IPS-NIHi7 (cell line): ENCODE data around the gene CLEC12A.
"Not testable (repeated sequence)": the region's sequence is repeated elsewhere in the genome, so short reads cannot be mapped to it uniquely, and the experiment has no call there.

Experiments
- DNase-seq: peaks from one replicate; pipeline ENCODE4 v3.0.0; 2012; ENCODE audit warnings: mixed read lengths; ENCODE audit errors: extremely low spot score

CLEC12A gene

DNA sequence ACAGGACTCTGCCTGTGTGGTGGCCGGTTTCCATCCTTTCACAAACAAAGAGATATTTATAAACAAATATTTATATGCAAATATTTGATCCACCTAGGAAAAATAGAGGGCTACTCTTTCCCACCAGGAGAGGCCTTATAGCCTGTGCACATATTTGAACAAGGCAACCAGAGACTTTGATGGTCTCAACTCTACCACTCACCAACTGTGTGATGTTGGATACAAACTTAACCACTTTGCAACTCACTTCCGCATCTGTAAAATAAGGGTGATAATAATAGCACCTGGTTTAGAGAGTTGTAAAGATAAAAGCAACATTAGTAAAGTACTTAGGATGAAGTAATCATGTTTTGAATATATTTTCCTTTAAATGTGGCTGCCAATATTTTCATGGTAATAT is 1.5 kb upstream of the CLEC12A start:
- no peak for DNase-seq

DNA sequence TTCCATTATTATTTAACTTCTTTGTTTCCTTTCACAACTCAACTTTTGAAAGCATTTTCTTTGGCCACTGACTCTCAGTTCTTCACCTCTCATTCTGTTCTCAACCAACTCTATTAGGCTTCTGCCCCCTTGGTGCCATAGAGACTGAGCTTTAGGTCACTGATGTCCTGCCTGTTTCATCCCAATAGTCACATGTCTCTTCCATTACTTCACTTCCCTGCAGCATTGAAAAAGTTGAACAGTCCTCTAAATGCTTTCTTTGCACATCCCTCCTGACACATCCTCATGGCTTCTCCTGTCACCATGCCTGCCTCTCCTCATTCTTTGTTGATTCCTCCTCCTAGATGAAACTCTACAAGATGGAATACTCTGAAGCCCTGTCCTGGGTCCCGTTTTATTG is 2.7 kb downstream of the CLEC12A start:
- no peak for DNase-seq

DNA sequence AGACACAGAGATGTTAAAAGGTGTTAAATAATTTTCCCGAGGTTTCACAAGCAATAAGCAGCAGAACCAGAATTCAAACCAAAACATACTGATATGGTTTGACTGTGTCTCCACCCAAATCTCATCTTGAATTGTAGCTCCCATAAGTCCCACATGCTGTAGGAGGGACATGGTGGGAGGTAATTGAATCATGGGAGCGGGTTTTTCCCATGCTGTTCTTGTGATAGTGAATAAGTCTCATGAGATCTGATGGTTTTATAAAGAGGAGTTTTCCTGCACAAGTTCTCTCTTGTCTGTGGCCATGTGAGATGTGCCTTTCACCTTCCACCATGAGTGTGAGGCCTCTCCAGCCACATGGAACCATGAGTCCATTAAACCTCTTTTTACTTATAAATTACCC is 3.5 kb downstream of the CLEC12A start:
- not testable (repeated sequence) for DNase-seq

DNA sequence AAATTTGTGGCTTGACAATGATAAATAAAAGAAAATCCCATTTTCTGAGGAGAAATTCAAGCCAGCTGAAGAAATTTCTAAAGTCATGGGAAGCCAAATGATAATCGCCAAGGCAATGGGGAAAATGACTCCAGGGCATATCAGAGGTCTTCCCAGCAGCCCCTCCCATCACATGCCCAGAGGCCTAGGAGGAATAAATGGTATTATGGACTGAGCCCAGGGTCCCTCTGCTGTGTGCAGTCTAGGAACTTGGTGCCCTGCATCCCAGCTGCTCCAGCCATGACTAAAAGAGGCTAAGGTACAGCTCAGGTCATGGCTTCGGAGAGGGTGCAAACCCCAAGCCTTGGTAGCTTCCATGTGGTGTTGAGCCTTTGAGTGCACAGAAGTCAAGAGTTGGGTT is 4.4 kb downstream of the CLEC12A start:
- no peak for DNase-seq

DNA sequence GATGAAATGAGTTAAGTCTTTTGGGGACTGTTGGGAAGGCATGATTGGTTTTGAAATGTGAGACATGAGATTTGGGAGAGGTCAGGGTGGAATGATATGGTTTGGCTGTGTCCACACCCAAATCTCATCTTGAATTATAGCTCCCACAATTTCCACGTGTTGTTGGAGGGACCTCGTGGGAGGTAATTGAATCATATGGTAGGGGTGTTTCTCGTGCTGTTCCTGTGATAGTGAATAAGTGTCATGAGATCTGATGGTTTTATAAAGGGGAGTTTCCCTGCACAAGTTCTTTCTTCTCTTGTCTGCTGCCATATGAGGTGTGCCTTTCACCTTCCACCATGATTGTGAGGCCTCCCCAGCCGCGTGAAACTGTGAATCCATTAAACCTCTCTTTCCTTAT is 5.4 kb downstream of the CLEC12A start:
- not testable (repeated sequence) for DNase-seq

DNA sequence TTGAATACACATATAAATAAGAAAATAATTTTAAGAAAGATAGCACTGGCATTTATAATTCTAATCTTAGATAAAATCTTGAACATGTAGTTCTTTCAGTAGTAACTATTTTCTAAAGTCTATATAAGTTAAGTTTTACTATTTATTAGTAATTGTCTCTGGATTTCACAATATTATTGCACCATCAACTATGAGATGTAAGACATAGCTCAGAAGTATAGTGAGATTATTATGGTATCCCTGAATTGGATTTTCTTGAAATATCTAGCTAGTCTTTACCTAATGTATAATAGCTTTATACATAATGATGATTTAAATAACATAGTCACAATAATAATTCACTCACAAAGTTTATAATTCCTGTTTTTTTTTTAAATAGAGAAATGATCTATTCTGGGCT is 6.7 kb downstream of the CLEC12A start:
- DNase-seq: no peak

DNA sequence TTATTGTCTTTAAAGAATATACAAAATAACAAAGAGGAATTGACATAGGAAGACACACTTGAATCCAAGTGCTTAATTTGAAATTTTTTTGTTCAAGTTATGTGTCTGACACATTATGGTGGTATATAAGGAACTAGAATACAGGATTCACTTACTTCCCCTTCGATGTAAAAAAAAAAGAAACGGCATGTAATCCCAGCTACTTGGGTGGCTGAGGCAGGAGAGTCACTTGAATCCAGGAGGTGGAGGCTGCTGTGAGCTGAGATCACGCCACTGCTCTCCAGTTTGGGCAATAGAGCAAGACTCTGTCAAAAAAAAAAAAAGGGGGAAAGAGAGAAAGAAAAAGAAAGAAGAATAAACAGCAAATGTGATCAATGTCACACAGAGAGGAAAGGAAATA is 8.9 kb downstream of the CLEC12A start:
- DNase-seq: no peak

DNA sequence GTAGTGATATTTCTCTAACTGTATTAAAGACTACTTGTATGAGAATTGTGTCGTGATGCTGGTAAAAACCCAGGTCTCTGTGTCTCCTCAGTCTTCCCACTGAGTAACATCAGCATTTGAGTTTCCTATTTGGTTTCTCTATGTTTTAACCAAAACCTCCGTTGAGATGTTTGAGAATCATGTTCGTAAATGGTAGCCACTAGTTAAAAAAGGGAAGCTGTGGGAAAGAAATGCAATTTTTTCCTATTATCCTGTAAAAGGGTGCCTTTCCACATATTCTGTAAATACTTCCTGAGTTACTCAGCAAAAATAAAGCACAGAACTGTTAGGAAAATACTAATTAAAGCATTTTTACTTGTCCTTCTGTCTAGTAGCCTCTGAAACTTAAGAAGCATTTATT is 20.7 kb downstream of the CLEC12A start:
- no peak for DNase-seq

DNA sequence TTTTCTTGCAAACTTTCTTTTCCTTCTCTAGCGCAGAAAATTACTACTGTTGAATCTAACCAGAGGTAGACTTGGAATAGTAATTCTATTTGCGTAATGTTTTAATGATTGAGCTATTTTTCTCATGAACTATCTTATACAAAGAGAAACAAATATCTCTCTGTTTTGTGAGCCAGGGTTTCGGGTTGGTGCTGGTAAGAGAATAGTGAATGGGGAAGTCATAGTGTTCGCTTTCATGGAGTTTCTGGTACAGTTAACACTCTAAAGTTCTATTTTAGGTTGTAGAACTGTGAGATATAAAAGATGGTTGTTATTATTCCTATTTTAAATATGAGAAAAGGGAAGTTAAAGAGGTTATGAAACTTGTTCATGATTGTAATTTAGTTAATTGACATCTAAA is 21.1 kb downstream of the CLEC12A start:
- DNase-seq: no peak

DNA sequence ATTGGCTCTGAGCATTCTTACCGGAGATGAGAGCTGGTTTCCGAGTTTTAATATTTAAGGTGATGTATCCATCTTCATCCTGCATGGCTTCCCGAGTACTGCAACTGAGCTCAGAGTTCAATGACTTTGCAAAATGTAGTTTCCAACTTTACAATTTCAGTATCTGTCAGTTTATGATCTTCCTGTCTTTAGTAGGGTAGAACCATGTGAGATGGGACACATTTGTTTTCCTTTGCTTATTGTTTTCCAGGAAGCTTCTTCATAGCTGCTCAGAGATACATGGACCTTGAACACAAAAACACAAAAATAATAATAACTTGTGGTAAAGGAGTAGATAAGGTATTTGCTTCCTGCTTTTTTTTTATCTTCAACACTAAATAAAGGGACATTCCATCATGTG is 27.8 kb downstream of the CLEC12A start, which contains the start of gene CLEC1B:
CLEC1B (minus strand) TSS at position 106 of the 400 bp plus-strand sequence; CDS start at position 85, 21 bp downstream.
- no peak for DNase-seq

DNA sequence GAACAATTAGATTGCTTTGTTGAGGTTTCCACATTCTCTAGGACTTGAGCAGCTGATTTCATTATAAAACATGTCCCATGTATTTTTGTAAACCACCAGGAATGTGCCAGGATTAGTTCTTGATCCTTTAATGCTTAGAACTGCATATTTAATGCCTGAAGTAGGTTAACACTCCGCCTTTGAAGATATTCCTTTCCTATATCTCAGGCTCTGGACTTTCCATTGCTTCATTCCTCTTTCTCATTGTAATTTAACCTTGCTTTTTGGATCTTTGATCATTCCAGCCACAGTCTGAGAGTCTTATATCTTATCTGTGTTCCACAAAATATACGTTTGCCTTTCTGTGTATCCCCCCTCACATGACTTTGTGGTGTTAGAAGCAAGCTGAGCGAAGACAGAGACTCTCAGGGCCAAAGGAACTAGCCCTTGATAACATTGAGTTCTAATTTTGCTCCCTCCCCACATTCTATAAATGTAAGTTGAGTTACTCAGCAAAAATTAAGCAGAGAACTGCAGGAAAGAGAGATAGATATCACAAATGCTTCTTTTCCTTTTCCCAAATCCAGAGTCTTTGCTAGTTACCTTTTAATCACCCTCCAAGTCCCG is 30.1 kb downstream of the CLEC12A start:
- DNase-seq: no peak

DNA sequence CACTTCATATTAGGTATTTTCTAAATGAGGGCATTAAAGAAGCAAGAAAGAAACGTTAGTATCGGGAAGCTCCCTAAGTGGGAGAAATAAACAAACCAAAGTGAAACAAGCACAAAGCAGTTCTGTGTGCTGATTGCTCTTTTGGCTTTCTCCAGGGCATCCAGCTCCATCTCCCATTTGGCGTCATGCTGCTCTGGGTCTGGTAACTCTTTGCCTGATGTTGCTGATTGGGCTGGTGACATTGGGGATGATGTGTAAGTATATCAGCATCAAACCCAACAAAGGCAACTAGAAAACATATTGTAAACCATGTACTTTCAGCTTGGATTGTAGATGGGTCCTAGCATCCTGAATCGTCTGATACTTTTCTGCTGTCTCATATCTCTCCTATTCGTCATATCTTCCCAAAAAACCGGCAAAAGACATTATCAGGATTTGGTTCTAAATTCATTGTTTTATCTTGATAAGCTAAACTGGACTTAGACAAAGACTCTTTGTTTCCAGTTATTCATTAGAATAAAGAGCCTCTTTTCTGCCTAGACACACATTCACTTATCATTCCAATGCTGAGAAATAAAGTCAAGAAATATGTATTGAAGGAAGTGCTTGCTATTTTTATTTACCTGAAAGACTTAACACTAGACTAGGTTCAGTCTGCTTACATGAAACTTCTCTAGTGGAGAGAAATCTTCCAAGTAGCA is 41.6 kb downstream of the CLEC12A start:
- DNase-seq: no peak

DNA sequence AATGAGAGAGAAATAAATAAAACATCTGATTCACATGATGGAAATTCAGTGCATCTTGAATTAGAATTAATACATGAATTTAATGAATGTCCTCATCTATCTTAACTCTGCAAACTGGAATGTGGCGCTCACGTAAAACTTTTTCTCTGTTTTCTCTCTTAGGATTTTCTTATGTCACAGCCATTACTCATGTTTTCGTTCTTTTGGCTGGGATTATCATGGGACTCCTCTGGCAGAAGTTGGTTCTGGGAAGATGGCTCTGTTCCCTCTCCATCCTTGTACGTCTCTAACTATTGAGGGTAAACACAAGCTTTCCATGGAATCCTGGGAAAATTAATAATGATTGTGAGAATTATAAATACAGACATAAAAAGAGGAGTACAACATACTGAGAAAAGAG is 44.2 kb downstream of the CLEC12A start:
- DNase-seq: no peak

DNA sequence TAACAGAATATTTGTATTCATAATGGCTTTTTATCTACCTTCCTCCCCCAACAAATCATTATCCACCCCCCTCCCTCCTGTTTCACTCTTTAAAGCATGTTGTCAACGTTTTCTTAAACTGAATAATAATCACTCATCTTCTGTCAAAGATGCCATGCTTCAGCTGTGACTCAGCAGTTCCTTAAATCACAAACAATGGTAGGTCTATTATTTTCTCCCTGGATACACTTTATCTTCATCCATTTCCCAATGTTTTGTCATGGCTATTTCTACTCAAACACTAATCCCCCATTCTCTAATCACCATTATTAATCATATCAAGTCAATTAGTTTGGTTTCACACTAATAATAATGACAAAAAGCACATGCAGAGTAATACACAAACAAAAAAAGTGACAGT is 45.7 kb downstream of the CLEC12A start:
- no peak for DNase-seq

DNA sequence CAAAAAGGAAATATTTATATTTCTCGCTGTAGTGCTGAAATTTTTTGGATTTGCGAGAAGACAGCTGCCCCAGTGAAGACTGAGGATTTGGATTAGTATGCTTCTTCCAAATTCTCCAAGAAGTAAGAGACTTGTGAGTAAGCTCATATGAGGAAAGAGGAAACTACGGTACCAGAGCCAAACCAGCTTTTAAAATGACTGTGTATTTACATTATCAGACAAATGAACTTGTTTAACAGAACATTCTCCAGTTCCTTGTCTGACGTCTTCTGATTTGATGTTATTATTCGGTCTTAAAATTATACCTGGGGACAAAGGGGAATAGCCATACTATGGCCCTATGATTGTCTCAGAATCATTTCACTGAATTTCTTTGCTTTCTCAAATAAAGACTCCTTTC is 47.2 kb downstream of the CLEC12A start:
- no peak for DNase-seq

DNA sequence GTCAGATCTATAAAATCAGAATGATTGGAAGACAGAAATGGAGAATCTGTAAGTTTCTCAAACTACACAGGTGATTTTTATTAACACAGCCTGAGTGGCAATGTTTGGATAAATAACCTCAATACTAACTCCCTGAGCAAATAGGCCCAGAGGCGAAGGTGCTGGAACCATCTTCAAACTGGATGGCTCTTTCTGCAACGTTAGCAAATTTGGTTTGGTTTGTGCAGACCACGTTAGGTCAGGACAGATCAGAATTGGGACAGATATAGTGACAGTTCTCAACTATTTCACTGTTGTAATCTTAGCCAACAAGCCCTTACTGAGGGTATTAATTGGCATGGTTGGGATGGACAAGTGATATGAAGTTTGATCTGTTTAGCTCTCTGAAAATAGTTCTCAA is 50.1 kb downstream of the CLEC12A start:
- DNase-seq: no peak

DNA sequence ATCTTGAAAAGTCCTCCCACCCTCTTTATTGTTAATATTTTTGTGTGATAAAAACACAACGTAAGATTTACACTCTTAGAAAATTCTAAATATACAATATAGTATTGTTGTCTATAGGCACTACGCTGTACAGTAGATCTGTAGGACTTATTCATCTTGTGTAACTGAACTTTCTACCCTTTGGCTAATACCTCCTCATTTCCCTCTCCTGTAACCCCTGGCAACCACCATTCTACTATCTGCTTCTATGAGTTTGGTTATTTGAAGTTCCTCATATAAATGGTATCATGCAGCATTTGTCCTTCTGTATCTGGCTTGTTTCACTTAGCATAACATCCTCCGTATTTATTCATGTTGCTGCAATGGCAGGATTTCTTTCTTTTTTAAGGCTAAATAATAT is 54.0 kb downstream of the CLEC12A start:
- no peak for DNase-seq

DNA sequence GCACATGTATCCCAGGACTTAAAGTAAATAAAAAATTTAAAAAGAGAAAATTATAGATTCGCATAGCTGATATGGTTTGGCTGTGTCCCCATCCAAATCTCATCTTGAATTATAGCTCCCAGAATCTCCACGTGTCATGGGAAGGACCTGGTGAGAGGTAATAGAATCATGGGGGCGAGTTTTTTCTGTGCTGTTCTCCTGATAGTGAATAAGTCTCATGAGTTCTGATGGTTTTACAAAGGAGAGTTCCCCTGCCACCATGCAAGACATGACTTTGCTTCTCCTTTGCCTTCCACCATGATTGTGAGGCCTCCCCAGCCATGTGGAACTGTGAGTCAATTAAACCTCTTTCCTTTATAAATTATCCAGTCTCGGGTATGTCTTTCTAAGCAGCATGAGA is 55.5 kb downstream of the CLEC12A start:
- DNase-seq: not testable (repeated sequence)

DNA sequence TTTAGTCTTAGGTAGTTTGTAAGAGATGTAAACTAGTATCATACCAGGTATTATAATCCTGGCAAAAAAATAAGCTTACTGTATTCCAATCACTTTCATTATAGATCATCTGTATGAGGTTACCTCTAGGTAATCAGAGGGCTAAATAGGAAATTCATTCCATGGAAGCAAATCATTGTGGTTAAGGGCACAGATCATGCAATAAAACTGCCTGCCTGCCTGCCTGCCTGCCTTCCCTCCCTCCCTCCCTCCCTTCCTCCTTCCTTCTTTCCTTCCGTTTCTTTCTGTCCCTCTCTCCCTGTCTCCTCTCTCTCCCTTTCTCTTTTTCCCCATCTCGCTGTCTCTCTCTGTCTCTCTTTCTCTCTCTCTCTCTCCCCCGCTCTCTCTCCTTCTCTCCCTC is 56.1 kb downstream of the CLEC12A start:
- DNase-seq: no peak

DNA sequence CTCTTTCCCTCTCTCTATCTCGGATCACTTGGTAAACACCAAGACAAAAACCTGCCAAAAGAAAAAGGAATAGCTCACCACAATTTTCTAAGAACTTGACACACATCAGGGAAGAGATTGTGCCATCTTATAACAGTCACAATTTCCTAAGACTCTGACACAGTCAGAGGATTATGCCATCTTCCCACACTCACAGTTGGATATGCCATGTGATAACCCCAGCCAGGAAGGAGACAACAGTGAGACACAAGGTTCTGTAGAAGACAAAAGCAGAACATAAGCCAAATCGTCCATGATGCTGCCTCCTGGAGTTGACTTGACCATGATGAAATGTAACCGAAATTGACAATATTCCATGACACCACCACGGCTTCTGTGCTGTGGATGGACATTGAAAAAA is 56.5 kb downstream of the CLEC12A start:
- no peak for DNase-seq

DNA sequence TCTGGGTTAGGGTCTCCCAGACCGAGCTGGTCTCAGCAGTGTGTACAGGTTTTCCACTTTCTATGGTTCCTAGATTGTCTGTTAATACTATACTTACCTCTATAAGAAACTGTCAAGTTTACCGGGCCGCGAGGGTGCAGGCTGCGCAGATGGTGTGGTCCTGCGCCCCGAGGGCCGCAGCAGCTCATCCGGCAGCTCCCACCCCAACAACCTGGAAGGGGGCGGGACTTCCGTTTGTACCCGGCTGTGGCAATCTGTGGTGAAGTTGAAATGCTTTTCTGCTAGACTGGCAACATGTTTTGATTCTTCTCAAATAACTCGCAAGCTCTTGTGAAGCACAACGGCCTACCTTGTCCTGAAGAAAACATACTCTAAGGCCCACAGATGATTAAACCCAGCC is 59.2 kb downstream of the CLEC12A start, which contains the start of gene CLEC9A:
CLEC9A (plus strand) TSS at position 237 of the 400 bp plus-strand sequence. CDS start 22,006 bp downstream, outside the sequence.
- no peak for DNase-seq

DNA sequence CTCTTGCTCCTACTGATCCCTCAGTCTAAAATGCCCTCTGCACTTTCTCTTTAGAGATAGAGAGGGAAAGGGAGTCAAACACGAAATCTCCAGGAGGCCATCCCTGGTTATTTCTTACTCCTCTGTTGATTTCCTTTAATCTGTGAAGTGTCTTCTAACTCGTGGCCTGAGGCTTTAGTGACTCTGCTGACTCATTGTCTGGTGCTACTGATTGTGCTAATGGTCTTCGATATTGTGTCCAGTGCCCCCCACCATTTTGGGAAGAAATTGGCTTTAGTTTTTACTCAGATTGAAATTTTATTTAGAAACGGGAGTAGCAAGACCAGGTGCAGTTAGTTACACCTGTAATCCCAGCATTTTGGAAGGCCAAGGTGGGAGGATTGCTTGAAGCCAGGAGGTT is 60.1 kb downstream of the CLEC12A start:
- DNase-seq: no peak

DNA sequence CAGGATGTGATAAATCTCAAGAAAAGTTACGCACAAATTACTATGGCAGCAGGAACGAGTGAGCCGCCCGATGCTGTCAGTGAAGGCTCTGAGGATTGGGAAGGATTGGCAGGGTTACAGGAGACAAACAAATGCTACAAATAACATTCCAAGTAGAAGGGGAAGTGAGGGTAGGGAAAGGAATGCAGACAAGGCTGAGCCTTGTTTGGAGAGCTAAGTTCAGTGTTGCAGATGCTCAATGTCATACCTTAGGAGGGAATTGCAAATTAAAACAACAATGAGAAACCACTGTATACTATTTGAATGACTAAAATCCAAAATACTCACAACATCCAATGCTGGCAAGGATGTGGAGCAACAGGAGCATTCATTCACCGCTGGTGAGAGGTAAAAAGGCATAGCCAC is 60.6 kb downstream of the CLEC12A start:
- DNase-seq: peak; percentile 25
